Activated CD8-positive, alpha-beta T cell treated with anti-CD3 and anti-CD28 coated beads, Interleukin-2, amount 10 ng/mL, durations not matched to agents 7 days and 5 days (primary cell): ENCODE data around the gene CEP104. TPM values are rescaled to one million over a fixed set of nuclear protein-coding genes. Genes with fewer than 3 reads are reported as not detected.

ENCODE experiments used
- ATAC-seq: fragments of 150-1000 bp; cut with Tn5 transposase; one replicate; pipeline ENCODE4 v1.10.0; 2021; ENCODE audit warnings: moderate library complexity
- CTCF ChIA-PET: fragments of 350-600 bp; sonication (Branson Sonifier 250); formaldehyde crosslinking; loops from one replicate; lab custom pipeline; 2021; ENCODE audit warnings: antibody characterized with exemption; lab: Charles Lee
- POLR2A ChIA-PET: fragments of 350-600 bp; sonication (Branson Sonifier 250); formaldehyde crosslinking; loops from one replicate; lab custom pipeline; 2021; ENCODE audit warnings: antibody characterized with exemption; lab: Charles Lee
- DNase-seq: peaks from one replicate; pipeline ENCODE4 v3.0.0-alpha.2; 2020
- H3K27ac Mint-ChIP-seq: one replicate; pipeline ENCODE4 v1.8.0; 2021; ENCODE audit warnings: mild to moderate bottlenecking, mixed read lengths
- H3K27me3 Mint-ChIP-seq: one replicate; pipeline ENCODE4 v1.8.0; 2021; ENCODE audit warnings: low read depth, mixed read lengths
- H3K36me3 Mint-ChIP-seq: one replicate; pipeline ENCODE4 v1.8.0; 2021; ENCODE audit warnings: low read depth, mixed read lengths
- H3K4me1 Mint-ChIP-seq: one replicate; pipeline ENCODE4 v1.8.0; 2021; ENCODE audit warnings: low read depth, mixed read lengths
- H3K4me3 Mint-ChIP-seq: one replicate; pipeline ENCODE4 v1.8.0; 2021; ENCODE audit warnings: mild to moderate bottlenecking, mixed read lengths
- H3K9me3 Mint-ChIP-seq: one replicate; pipeline ENCODE4 v1.8.0; 2022; ENCODE audit warnings: mixed read lengths; ENCODE audit not compliant: insufficient read depth
- total RNA-seq, 2 experiments: library from RNA; stranded (reverse); gene quantifications; one replicate each; pipeline ENCODE4 v1.2.3, GENCODE V29; 2021

Gene CEP104
- total RNA-seq, 2 experiments from 2014 or later: 41.2 to 47.0 TPM

DNA sequence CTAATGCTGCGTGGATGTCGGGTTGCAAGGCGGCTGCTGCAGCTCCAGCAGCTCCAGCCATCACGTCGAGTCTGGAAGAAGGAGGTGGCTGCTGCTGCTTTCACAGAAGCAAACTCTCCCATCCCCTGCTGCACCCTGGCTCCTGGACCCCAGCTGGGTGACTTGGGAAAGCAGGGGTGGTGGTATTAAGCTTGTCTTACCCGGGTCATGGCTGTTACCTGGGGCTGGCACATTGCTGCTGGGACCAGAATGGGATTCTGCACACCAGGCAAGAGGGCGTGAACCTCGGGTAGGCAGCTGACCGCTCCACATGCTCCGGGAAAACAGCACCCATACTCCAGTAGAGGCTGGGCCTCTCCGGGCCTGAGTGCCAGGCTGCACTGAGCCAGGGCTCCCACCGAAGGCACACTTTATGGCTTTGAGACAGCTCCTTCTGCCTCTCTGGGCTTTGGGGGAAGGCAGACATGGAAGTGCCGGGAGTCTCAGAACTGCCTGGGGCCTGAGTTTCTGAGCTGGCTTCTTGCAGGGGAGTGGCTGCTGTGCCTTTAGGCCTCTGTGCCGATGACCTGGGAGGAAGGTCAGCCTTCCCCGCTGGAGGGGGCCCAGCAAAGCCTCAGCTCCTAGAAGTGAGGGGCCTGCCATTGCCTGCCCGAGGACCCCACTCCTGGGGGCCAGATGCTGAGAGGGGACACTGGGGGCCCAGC is 83.3 kb downstream of the CEP104 start:
- ChIA-PET CTCF (interaction anchor here (1.3 kb wide), 1 partner anchor 28 kb away, joined by 4 read pairs; no protein-coding TSS in a partner anchor), POLR2A (interaction anchor here (1.6 kb wide), 1 partner anchor 23 kb away, joined by 8 read pairs; the partner anchor contains the start of gene LRRC47)
- DNase-seq (no peak), ATAC-seq (no peak)
- H3K27ac Mint-ChIP-seq: no peak overlapping the region
- no peaks in the 10 kb centered on the region for H3K9me3 Mint-ChIP-seq
- no peak overlapping the region for H3K4me3 Mint-ChIP-seq
- peaks cover 6% of the 10 kb centered on the region for H3K4me1 Mint-ChIP-seq
- H3K27me3 Mint-ChIP-seq: no peaks in the 10 kb centered on the region
- H3K36me3 Mint-ChIP-seq: no peaks in the 10 kb centered on the region

DNA sequence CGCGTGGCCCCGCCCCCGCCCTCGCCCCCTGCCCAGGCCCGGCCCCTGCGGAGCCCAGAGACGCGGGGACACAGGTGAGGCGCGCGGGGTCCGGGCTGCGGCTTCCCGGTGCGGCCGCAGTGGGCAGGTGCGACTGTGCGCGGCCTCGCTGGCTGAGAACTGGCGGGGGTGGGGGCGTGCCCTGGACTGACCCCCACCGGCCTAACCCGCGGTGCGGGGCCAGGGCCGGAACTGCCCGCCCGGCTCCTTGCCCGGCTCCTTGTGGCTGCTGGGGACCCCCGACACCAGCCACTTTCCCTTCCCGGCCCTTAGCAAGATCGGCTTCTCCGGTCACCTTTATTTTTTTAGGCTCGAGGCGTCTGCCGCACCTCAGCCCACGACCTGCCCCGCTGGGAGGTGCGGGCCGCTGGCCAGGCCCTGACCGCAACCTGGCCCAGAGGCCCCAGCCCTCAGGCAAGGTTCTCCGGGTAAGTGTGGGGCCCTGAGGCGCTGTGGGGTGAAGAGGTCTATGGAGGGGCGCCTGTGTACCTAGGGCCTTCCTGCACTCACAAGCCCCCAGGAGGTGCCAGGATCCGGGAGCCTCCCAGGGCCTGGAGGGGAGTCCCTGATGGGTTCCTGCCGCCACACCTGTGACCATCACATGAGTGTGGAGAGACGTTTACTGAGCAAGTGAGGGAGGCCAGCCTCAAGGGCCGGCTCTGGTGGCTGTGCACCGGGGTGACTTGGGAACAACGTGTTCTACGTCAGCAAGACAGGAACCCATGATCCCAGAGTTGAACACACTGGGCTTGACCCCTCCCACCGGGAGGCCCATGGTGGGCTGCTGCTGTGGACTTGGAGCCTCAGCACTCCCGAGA is 84.1 kb downstream of the CEP104 start, which contains the start of gene SMIM1:
Gene SMIM1, plus strand, starts transcription at position 35 of the 857 bp plus-strand sequence. CDS start 2,625 bp downstream, outside the sequence.
- H3K36me3 Mint-ChIP-seq: no peaks in the 10 kb centered on the region
- ChIA-PET POLR2A (interaction anchor here (1.6 kb wide), 1 partner anchor 23 kb away, joined by 8 read pairs; the partner anchor contains the start of gene LRRC47), CTCF (interaction anchor here (1.3 kb wide), 1 partner anchor 29 kb away, joined by 4 read pairs; no protein-coding TSS in a partner anchor)
- ATAC-seq (no peak), DNase-seq (no peak)
- peak within 1 kb of the TSS; percentile 56 for H3K4me3 Mint-ChIP-seq
- H3K27me3 Mint-ChIP-seq: no peaks in the 10 kb centered on the region
- no peaks in the 10 kb centered on the region for H3K9me3 Mint-ChIP-seq
- peaks cover 6% of the 10 kb centered on the region for H3K4me1 Mint-ChIP-seq
- no peak within 1 kb of the TSS for H3K27ac Mint-ChIP-seq

- ChIA-PET CTCF (no interaction called here), POLR2A (no interaction called here)
- ATAC-seq (peak; percentile 83), DNase-seq (peak; percentile 90)
- Mint-ChIP-seq H3K4me3 (peak overlapping the region; percentile 56), H3K27ac (no peak overlapping the region), H3K36me3 (no peaks in the 10 kb centered on the region), H3K4me1 (peaks cover 6% of the 10 kb centered on the region), H3K9me3 (no peaks in the 10 kb centered on the region), H3K27me3 (no peaks in the 10 kb centered on the region)
These were observed 84.8 kb downstream of the CEP104 start for GRCh38 chr1:3772027-3772714.

DNA sequence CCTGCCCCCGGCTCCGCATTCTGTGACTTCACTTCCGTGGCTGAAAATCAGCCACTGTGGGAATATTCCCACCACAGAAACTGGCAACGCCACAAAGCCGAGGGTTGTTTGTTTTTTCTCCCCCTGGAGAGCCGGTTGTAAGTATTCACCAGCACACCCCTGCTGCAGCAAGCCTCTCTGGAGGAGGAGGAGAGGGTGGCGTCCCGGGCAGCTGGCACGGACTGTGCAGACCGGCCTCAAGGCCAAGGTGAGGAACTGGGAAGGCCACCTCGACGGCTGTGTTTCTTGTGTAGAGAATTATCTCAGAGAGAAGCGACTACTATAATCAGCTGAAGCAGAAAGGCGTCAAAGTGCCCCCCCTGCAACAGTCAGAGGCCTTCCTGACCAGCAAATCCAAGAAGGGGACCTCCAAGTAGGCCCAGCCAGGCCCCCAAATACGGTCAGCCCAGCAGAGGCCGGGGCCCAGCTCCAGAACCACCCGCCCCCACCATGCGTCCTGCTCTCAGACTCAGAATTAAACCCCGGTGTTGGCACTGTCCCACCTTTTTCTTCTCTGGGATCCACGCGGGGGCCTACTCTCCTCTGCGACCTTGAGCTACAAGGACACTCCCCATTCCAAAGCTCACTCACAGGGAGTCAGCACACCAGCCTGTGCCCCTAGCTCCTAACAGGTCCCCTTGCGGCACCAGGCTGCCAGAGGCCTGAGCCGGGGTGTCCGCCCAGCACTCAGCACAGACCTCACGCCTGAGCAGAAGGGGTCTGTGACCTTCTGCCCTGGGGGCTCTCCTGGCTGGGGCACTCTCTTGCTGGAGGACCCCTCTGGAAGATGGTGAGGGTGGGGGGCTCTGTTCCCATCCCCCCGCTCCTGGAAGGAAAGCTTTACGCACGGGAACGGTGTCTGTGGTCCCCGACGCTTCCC is 85.6 kb downstream of the CEP104 start:
- Mint-ChIP-seq H3K4me1 (peaks cover 6% of the 10 kb centered on the region), H3K4me3 (peak overlapping the region; percentile 56), H3K27me3 (no peaks in the 10 kb centered on the region), H3K27ac (no peak overlapping the region), H3K9me3 (no peaks in the 10 kb centered on the region), H3K36me3 (no peaks in the 10 kb centered on the region)
- DNase-seq: no peak
- CTCF ChIA-PET: interaction anchor here (1.4 kb wide), 1 partner anchor 30 kb away, joined by 3 read pairs; no protein-coding TSS in a partner anchor
- no peak for ATAC-seq
- POLR2A ChIA-PET: no interaction called here

- Mint-ChIP-seq H3K27ac (no peak overlapping the region), H3K4me1 (peaks cover 6% of the 10 kb centered on the region), H3K36me3 (no peaks in the 10 kb centered on the region), H3K4me3 (no peak overlapping the region), H3K9me3 (no peaks in the 10 kb centered on the region), H3K27me3 (no peaks in the 10 kb centered on the region)
- no peak for ATAC-seq
- no peak for DNase-seq
- POLR2A ChIA-PET: no interaction called here
- CTCF ChIA-PET: interaction anchor here (1.4 to 1.7 kb wide), 3 partner anchors 9 to 31 kb away, joined by 3 to 4 read pairs (median 4); no protein-coding TSS in a partner anchor
These were observed 86.8 kb downstream of the CEP104 start for GRCh38 chr1:3770047-3770765.

GRCh38 chr1:3768811-3769390 is 88.1 kb downstream of the CEP104 start:
- Mint-ChIP-seq H3K4me3 (no peak overlapping the region), H3K27me3 (no peaks in the 10 kb centered on the region), H3K9me3 (no peaks in the 10 kb centered on the region), H3K27ac (no peak overlapping the region), H3K36me3 (no peaks in the 10 kb centered on the region), H3K4me1 (peaks cover 6% of the 10 kb centered on the region)
- DNase-seq (no peak), ATAC-seq (no peak)
- ChIA-PET CTCF (interaction anchor here (1.3 to 1.7 kb wide), 3 partner anchors 8 to 33 kb away, joined by 3 to 4 read pairs (median 4); no protein-coding TSS in a partner anchor), POLR2A (interaction anchor here (0.8 kb wide), 1 partner anchor 27 kb away, joined by 3 read pairs; no protein-coding TSS in a partner anchor)

- DNase-seq (no peak), ATAC-seq (no peak)
- no peaks in the 10 kb centered on the region for H3K27me3 Mint-ChIP-seq
- ChIA-PET CTCF (interaction anchor here (0.9 to 1.3 kb wide), 3 partner anchors 9 to 148 kb away, joined by 3 to 4 read pairs (median 3); no protein-coding TSS in a partner anchor), POLR2A (no interaction called here)
- H3K4me1 Mint-ChIP-seq: peaks cover 6% of the 10 kb centered on the region
- H3K27ac Mint-ChIP-seq: no peak overlapping the region
- no peaks in the 10 kb centered on the region for H3K9me3 Mint-ChIP-seq
- no peaks in the 10 kb centered on the region for H3K36me3 Mint-ChIP-seq
- H3K4me3 Mint-ChIP-seq: no peak overlapping the region
These were observed 89.6 kb downstream of the CEP104 start for GRCh38 chr1:3767328-3767925.

DNA sequence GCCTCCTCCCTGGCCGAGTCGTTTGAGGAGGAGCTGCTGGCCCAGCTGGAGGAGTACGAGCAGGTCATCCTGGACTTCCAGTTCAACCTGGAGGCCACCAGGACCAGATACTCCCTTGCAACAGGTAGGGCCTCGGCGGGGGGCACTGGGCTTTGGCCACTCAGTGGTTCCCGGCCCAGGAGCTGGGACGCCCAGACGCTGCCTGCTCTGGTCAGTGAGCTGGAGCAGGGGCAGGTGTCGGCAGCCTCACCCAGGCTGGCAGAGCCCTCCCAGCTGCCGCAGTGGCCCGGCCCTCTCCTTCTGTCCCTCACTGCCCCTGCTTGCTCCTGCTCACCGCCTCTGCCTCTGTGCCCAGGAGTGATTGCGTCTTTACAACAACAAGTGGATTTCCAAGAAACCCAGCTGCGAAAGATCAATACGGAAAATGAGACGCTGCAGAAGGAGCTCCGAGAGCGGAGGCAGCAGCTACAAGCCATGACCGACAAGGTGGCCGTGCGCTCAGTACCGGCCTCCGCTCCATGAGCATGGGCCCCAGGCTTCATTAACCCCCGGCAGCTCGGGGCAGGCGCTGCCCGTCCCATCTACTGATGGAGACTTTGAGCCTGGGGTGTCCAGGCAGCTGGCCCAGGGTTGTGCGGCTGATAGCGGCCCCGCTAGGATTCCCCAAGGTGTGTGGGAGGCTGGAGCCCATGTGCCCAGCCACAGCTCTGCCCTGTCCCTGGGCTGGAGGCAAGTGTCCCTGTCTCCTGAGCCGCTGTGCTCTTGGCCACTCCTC is 93.5 kb downstream of the CEP104 start:
- no peaks in the 10 kb centered on the region for H3K4me1 Mint-ChIP-seq
- no peak for DNase-seq
- H3K9me3 Mint-ChIP-seq: peaks cover 6% of the 10 kb centered on the region
- peaks cover 4% of the 10 kb centered on the region for H3K27me3 Mint-ChIP-seq
- H3K27ac Mint-ChIP-seq: no peak overlapping the region
- ChIA-PET POLR2A (no interaction called here), CTCF (no interaction called here)
- ATAC-seq: no peak
- H3K4me3 Mint-ChIP-seq: no peak overlapping the region
- no peaks in the 10 kb centered on the region for H3K36me3 Mint-ChIP-seq

GRCh38 chr1:3762873-3763228 is 94.2 kb downstream of the CEP104 start:
- Mint-ChIP-seq H3K36me3 (no peaks in the 10 kb centered on the region), H3K4me1 (no peaks in the 10 kb centered on the region), H3K9me3 (peaks cover 6% of the 10 kb centered on the region), H3K4me3 (no peak overlapping the region), H3K27me3 (peaks cover 4% of the 10 kb centered on the region), H3K27ac (no peak overlapping the region)
- ChIA-PET POLR2A (no interaction called here), CTCF (no interaction called here)
- ATAC-seq: no peak
- no peak for DNase-seq
